A673 (cell line): ENCODE measurements around the gene SYNE2.

Source experiments
- EZH2 ChIP-seq: fragments of 200-600 bp; sonication (generic); IDR thresholded peaks from 2 replicates; pipeline ENCODE4 v1.6.1; 2017; ENCODE audit warnings: borderline replicate concordance, low read depth, mild to moderate bottlenecking, mixed read lengths, antibody characterized with exemption, low read length; ENCODE audit not compliant: poor library complexity, severe bottlenecking
- TF ChIP-seq, protein P1 (sequence below): fragments of 300-800, 200-600 bp; sonication (generic); conservative IDR thresholded peaks from 2 replicates; pipeline ENCODE4 v1.5.1; 2017; ENCODE audit warnings: low read depth, mild to moderate bottlenecking, antibody characterized with exemption, low read length, moderate library complexity, mixed read lengths

DNA sequence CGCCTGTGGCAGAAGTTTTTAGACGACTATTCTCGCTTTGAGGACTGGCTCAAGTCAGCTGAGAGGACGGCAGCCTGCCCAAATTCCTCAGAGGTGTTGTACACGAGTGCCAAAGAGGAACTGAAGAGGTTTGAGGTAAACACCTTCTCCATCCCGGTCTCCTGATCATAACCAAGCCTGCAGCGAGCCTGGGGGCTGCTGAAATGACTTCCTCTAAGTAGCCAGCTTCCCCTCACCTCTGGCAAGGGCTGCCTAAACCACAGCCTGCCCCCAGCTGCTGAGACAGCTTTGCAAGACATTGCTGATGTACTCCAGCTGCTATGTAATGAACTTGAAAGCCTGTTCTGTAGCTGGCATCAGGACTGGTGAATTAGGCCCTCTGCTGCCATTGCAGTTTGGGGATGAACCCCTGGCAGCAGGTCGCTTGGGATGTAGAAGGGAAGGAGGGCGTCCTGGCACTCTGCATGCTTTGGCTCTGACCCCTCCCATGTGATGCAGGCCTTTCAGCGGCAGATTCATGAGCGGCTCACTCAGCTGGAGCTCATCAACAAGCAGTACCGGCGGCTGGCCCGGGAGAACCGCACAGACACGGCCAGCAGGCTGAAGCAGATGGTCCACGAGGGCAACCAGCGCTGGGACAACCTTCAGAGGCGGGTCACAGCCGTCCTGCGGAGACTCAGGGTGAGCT lies 356.8 kb downstream of the SYNE2 start:
- TF ChIP-seq, protein P1, sequence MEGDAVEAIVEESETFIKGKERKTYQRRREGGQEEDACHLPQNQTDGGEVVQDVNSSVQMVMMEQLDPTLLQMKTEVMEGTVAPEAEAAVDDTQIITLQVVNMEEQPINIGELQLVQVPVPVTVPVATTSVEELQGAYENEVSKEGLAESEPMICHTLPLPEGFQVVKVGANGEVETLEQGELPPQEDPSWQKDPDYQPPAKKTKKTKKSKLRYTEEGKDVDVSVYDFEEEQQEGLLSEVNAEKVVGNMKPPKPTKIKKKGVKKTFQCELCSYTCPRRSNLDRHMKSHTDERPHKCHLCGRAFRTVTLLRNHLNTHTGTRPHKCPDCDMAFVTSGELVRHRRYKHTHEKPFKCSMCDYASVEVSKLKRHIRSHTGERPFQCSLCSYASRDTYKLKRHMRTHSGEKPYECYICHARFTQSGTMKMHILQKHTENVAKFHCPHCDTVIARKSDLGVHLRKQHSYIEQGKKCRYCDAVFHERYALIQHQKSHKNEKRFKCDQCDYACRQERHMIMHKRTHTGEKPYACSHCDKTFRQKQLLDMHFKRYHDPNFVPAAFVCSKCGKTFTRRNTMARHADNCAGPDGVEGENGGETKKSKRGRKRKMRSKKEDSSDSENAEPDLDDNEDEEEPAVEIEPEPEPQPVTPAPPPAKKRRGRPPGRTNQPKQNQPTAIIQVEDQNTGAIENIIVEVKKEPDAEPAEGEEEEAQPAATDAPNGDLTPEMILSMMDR, result no peak
- TF ChIP-seq EZH2, result no peak
